Measurements from ENCODE around the gene BAG3.
"Not testable (repeated sequence)": the region's sequence is repeated elsewhere in the genome, so short reads cannot be mapped to it uniquely, and the experiment has no call there.

Gene BAG3

GRCh38 chr10:119655566-119656001 lies 4.4 kb downstream of the BAG3 start:
- H3K4me1 ChIP-seq (ENCODE audit: control insufficient read depth in 1 of 2, insufficient read depth in 1 of 2, low read depth in 1 of 2, low read length in 1 of 2): peaks cover 10 to 13% of the 10 kb centered on the region in 2 experiments
- no peaks in the 10 kb centered on the region for H3K36me3 ChIP-seq
- no peak overlapping the region for H3K4me3 ChIP-seq (ENCODE audit: low read depth in 1 of 2, low read length in 1 of 2)
- no peak overlapping the region for H3K27ac ChIP-seq
- peaks cover 56% of the 10 kb centered on the region for H3K27me3 ChIP-seq
- TF ChIP-seq, protein P1, sequence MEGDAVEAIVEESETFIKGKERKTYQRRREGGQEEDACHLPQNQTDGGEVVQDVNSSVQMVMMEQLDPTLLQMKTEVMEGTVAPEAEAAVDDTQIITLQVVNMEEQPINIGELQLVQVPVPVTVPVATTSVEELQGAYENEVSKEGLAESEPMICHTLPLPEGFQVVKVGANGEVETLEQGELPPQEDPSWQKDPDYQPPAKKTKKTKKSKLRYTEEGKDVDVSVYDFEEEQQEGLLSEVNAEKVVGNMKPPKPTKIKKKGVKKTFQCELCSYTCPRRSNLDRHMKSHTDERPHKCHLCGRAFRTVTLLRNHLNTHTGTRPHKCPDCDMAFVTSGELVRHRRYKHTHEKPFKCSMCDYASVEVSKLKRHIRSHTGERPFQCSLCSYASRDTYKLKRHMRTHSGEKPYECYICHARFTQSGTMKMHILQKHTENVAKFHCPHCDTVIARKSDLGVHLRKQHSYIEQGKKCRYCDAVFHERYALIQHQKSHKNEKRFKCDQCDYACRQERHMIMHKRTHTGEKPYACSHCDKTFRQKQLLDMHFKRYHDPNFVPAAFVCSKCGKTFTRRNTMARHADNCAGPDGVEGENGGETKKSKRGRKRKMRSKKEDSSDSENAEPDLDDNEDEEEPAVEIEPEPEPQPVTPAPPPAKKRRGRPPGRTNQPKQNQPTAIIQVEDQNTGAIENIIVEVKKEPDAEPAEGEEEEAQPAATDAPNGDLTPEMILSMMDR (IDR thresholded peaks at IDR 0.05): no peak
- H3K9me3 ChIP-seq: no peaks in the 10 kb centered on the region

- Histone ChIP-seq H3K4me3 (ENCODE audit: low read depth in 1 of 2, low read length in 1 of 2) (no peak overlapping the region), H3K27ac (no peak overlapping the region), H3K4me1 (ENCODE audit: control insufficient read depth in 1 of 2, insufficient read depth in 1 of 2, low read depth in 1 of 2, low read length in 1 of 2) (peaks cover 4 to 5% of the 10 kb centered on the region in 2 experiments), H3K36me3 (no peaks in the 10 kb centered on the region), H3K27me3 (peaks cover 44% of the 10 kb centered on the region), H3K9me3 (no peaks in the 10 kb centered on the region)
- TF ChIP-seq, protein P1 (IDR thresholded peaks at IDR 0.05): no peak
These were observed 5.6 kb downstream of the BAG3 start for GRCh38 chr10:119656760-119657159.

DNA sequence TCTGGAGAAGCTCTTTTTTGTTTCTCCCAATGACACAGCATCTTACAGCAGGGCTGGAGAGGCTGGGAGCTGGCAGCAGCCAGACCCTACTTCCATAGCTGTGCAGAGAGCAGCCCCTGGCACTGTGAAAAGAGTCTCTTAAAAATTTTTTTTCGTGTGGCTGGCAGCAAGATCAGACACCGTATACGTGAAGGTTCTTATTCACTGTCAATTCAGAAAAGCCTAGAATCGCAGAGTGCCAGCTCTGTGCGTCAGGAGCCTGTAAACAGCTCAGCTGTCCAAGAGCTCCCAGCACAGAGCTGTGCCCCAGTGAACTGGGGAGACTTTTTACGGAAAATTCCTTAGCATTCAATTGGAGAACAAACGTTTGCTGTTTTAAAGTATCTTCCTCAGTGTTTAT lies 6.5 kb downstream of the BAG3 start:
- Histone ChIP-seq H3K4me3 (ENCODE audit: low read depth in 1 of 2, low read length in 1 of 2) (no peak overlapping the region), H3K36me3 (no peaks in the 10 kb centered on the region), H3K4me1 (ENCODE audit: control insufficient read depth in 1 of 2, insufficient read depth in 1 of 2, low read depth in 1 of 2, low read length in 1 of 2) (no peaks in the 10 kb centered on the region), H3K27me3 (peaks cover 34% of the 10 kb centered on the region), H3K27ac (no peak overlapping the region), H3K9me3 (no peaks in the 10 kb centered on the region)
- TF ChIP-seq, protein P1 (IDR thresholded peaks at IDR 0.05): no peak

GRCh38 chr10:119658274-119658673 lies 7.1 kb downstream of the BAG3 start:
- no peak overlapping the region for H3K27ac ChIP-seq
- TF ChIP-seq, protein P1 (IDR thresholded peaks at IDR 0.05): no peak
- H3K36me3 ChIP-seq: no peaks in the 10 kb centered on the region
- H3K4me1 ChIP-seq (ENCODE audit: control insufficient read depth in 1 of 2, insufficient read depth in 1 of 2, low read depth in 1 of 2, low read length in 1 of 2): no peaks in the 10 kb centered on the region
- no peaks in the 10 kb centered on the region for H3K9me3 ChIP-seq
- no peak overlapping the region for H3K4me3 ChIP-seq (ENCODE audit: low read depth in 1 of 2, low read length in 1 of 2)
- peaks cover 29% of the 10 kb centered on the region for H3K27me3 ChIP-seq

- Histone ChIP-seq H3K27me3 (peaks cover 12% of the 10 kb centered on the region), H3K9me3 (no peaks in the 10 kb centered on the region), H3K4me1 (ENCODE audit: control insufficient read depth in 1 of 2, insufficient read depth in 1 of 2, low read depth in 1 of 2, low read length in 1 of 2) (no peaks in the 10 kb centered on the region), H3K36me3 (no peaks in the 10 kb centered on the region), H3K4me3 (ENCODE audit: low read depth in 1 of 2, low read length in 1 of 2) (no peak overlapping the region), H3K27ac (no peak overlapping the region)
- TF ChIP-seq, protein P1 (IDR thresholded peaks at IDR 0.05): no peak
These were observed 8.8 kb downstream of the BAG3 start for GRCh38 chr10:119659951-119660350.

DNA sequence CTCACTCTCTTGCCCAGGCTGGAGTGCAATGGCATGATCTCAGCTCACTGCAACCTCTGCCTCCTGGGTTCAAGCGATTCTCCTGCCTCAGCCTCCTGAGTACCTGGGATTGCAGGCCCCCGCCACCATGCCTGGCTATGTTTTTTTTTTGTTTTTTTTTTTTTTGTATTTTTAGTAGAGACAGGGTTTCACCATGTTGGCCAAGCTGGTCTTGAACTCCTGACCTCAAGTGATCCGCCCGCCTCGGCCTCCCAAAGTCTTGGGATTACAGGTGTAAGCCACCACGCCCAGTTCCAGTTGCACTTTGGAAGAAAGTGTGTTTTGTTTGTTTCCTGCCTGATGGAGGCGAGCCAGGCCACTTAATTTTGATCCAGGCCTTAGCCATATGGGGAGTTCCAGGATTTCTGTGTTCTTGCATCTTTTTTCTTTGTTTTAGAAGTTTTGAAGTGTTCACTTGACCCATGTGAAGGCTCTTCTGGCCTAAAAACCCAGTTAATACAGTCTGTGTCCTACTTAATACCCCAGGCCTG lies 11.0 kb downstream of the BAG3 start:
- H3K4me1 ChIP-seq (ENCODE audit: control insufficient read depth in 1 of 2, insufficient read depth in 1 of 2, low read depth in 1 of 2, low read length in 1 of 2); H3K36me3 ChIP-seq; H3K27ac ChIP-seq; H3K9me3 ChIP-seq; H3K4me3 ChIP-seq (ENCODE audit: low read depth in 1 of 2, low read length in 1 of 2); H3K27me3 ChIP-seq: not testable (repeated sequence)

Measured in neutrophil (primary cell).